HUES48 (cell line): ENCODE data around the gene ATP1A3.
A peak's percentile ranks its signal among the peaks of the same experiment; 100 is the strongest.
"Not testable (repeated sequence)": the region's sequence is repeated elsewhere in the genome, so short reads cannot be mapped to it uniquely, and the experiment has no call there.

Experiments
- H3K27ac ChIP-seq: one replicate; pipeline ENCODE4 v1.7.0; 2013; ENCODE audit warnings: low read depth, low read length, inconsistent platforms
- H3K27me3 ChIP-seq: 2 replicates; pipeline ENCODE4 v1.6.1; 2013; ENCODE audit warnings: mild to moderate bottlenecking, low read length; ENCODE audit not compliant: control insufficient read depth, insufficient read depth
- H3K36me3 ChIP-seq: 2 replicates; pipeline ENCODE4 v1.6.1; 2013; ENCODE audit warnings: low read length; ENCODE audit not compliant: control insufficient read depth, insufficient read depth
- H3K4me1 ChIP-seq: 2 replicates; pipeline ENCODE4 v1.6.1; 2013; ENCODE audit warnings: mild to moderate bottlenecking, low read length; ENCODE audit not compliant: control insufficient read depth, insufficient read depth
- H3K4me3 ChIP-seq: 2 replicates; pipeline ENCODE4 v1.5.1; 2013; ENCODE audit warnings: mild to moderate bottlenecking, low read depth, low read length
- H3K9ac ChIP-seq: 2 replicates; pipeline ENCODE4 v1.6.1; 2013; ENCODE audit warnings: mild to moderate bottlenecking, low read depth, low read length, moderate library complexity
- H3K9me3 ChIP-seq: 2 replicates; pipeline ENCODE4 v1.6.1; 2013; ENCODE audit warnings: low read length; ENCODE audit not compliant: control insufficient read depth, insufficient read depth

Gene ATP1A3

DNA sequence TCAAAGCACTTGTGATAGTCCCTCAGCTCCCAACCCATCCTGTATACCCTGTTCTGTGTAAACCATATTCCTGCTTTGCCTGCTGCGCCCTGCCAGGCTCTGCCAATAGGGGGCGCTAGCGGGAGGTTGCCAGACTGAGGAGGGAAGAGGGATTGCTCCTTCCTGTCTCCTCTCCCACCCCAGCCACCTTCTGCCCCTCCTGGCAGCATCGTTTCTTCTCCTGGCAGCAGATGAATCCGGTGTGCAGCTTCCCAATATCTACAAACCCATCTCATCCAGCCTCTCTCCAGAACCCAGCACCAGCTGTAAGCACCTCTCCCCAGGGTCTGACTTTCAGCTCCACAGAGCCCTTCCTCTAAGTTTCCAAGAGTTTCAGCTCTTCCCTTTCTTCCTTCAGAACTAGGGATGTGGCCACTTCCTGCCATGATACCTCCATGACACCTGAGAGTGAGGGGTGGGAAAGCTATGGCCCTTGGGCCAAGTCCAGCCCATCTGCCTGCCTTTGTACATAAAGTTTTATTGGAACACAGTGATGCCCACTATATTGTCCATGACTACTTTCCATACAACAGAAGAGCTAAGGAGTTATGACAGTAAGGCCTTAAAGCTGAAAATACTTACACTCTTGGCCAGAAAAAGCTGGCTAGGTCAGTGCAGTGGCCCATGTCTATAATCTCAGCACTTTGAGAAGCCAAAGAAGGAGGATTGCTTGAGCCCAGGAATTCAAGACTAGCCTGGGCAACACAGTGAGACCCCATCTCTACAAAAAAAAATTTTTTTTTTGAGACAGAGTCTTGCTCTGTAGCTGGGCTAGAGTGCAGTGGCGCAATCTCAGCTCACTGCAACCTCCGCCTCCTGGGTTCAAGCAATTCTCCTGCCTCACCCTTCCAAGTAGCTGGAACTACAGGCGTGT is 34.5 kb upstream of the ATP1A3 start:
- Histone ChIP-seq H3K9ac (no peak overlapping the region), H3K4me1 (peaks cover 15% of the 10 kb centered on the region), H3K27me3 (no peaks in the 10 kb centered on the region), H3K4me3 (peak overlapping the region; percentile 51), H3K9me3 (no peaks in the 10 kb centered on the region), H3K36me3 (peaks cover 19% of the 10 kb centered on the region), H3K27ac (no peak overlapping the region)

DNA sequence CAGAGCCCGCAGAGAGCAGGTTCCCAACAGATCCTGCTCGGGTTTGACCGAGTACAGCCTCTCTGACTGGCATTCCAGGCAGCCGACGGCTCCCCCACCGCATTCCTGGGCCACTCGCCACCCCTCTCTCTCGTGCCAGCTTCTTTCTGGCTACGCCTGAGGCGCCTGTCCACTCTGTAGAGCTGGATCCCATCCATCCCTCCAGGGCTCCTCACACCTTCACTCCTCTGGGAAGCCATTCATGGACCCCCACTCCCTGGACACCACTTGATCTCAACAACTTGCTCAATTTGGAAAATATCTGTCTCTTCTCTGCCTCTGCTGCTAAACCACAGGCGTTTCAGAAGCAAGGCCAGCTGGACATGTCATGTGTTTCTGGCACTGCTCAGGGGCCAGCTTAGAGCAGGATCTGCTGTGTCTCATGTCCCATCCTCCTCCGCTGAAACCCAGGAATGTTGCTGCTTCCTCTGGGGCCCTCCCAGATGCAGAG is 30.6 kb upstream of the ATP1A3 start:
- peaks cover 3% of the 10 kb centered on the region; the same call in 1 of the 2 replicates for H3K4me1 ChIP-seq
- H3K9me3 ChIP-seq, result no peaks in the 10 kb centered on the region
- peaks cover 34% of the 10 kb centered on the region for H3K36me3 ChIP-seq
- no peak overlapping the region for H3K27ac ChIP-seq
- no peaks in the 10 kb centered on the region for H3K27me3 ChIP-seq
- H3K4me3 ChIP-seq, result no peak overlapping the region
- no peak overlapping the region for H3K9ac ChIP-seq

DNA sequence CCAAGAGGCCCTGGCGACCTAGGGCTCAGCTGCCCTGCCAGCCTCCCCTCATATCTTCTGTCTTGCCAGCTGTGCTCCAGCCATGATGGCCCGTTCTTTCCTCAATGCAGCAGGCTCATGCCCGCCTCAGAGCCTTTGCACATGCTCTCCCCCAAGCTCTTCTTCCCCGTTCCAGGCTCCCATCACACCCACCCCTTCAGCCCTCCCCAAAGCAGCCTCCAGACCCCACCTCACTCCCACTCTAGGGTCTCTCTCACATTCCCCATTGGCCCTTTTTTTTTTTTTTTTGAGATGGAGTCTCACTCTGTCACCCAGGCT is 29.9 kb upstream of the ATP1A3 start:
- no peak overlapping the region for H3K9ac ChIP-seq
- peaks cover 3% of the 10 kb centered on the region; the same call in 1 of the 2 replicates for H3K4me1 ChIP-seq
- no peak overlapping the region for H3K4me3 ChIP-seq
- H3K27me3 ChIP-seq, result no peaks in the 10 kb centered on the region
- H3K27ac ChIP-seq, result no peak overlapping the region
- H3K36me3 ChIP-seq, result peaks cover 34% of the 10 kb centered on the region
- no peaks in the 10 kb centered on the region for H3K9me3 ChIP-seq

DNA sequence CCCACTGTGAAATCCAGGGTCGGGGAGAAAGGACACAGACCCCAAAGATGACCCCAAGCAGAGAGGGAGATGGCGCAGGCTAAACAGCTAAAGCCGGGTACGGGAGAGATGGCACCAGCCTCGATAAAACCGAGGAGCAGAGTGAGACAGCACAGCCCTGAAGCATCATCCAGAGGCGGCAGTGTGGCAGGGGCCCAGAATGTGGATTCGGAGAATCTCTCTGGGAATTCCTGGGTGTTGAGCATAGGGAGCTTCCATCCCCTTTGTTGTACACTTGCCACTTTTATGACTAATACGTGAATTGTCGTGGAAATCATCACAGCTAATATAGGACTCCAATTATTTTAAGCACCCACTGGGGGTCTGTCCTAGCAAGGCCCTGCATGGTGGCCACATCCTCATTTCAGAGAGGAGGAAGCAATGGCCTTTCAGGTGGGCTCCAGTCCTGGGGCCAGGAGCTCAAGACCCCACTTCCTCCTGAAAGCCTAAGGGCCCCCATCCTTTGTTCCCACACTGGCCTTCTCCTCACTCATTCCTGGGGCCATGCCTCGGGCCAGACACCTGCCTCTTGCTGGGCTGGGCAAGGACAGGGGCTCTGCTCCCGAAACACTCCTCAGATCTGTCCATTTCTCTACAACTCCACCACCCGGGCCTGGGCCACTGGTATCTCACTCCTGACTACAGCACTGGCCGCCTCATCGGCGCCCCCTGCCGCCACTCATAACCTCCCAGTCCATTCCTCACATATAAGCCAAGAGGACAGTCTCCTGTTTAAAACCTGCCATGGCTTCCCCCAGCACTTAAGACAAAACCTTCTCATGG is 29.3 kb upstream of the ATP1A3 start:
- no peak overlapping the region for H3K4me3 ChIP-seq
- peaks cover under 1% of the 10 kb centered on the region; the same call in 1 of the 2 replicates for H3K4me1 ChIP-seq
- no peak overlapping the region for H3K27ac ChIP-seq
- H3K36me3 ChIP-seq, result peaks cover 34% of the 10 kb centered on the region
- H3K27me3 ChIP-seq, result no peaks in the 10 kb centered on the region
- no peak overlapping the region for H3K9ac ChIP-seq
- no peaks in the 10 kb centered on the region for H3K9me3 ChIP-seq

DNA sequence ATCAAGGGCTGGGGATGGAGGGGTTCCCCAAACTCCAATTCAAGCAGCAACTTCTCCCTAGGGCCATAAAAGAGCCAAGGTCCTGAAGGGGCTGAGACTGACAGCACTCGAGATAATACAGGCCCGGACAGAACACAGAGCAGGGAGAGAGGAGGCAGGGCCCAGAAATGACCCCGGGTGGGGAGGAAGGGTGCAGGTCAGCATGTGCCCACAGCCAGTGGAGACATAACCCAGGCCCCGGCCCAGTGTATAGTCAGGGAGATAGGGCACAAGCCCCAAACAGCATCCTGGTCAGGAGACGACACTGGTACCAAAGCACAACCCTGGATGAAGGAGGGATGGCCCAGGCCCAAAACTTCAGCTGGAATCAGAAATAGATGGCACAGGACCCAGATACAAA is 28.6 kb upstream of the ATP1A3 start:
- H3K9me3 ChIP-seq, result no peaks in the 10 kb centered on the region
- H3K36me3 ChIP-seq, result peaks cover 34% of the 10 kb centered on the region
- no peak overlapping the region for H3K4me3 ChIP-seq
- H3K27ac ChIP-seq, result no peak overlapping the region
- H3K4me1 ChIP-seq, result no peaks in the 10 kb centered on the region
- no peak overlapping the region for H3K9ac ChIP-seq
- H3K27me3 ChIP-seq, result no peaks in the 10 kb centered on the region

DNA sequence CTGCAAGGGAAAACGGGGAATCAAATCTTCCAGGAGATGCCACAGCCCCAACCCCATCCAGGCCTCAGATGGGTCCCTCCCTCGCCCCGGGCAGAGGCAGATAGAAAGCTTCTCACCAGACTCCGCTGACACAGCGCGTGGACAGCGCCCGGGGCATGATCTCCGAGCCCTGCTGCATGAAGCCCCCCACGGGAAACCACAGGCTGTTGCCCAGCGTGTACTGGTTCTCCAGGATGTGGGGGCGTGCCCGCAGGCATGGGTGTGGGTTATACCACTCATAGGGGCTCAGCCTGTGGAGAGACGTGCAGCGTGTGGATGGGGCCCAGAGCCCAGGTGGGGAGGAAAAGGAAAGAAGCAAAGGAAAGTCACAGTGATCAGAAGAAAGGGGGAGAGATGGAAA is 27.2 kb upstream of the ATP1A3 start:
- H3K9ac ChIP-seq, result no peak overlapping the region
- no peak overlapping the region for H3K4me3 ChIP-seq
- H3K9me3 ChIP-seq, result no peaks in the 10 kb centered on the region
- no peak overlapping the region for H3K27ac ChIP-seq
- H3K4me1 ChIP-seq, result no peaks in the 10 kb centered on the region
- no peaks in the 10 kb centered on the region for H3K27me3 ChIP-seq
- H3K36me3 ChIP-seq, result peaks cover 32% of the 10 kb centered on the region

DNA sequence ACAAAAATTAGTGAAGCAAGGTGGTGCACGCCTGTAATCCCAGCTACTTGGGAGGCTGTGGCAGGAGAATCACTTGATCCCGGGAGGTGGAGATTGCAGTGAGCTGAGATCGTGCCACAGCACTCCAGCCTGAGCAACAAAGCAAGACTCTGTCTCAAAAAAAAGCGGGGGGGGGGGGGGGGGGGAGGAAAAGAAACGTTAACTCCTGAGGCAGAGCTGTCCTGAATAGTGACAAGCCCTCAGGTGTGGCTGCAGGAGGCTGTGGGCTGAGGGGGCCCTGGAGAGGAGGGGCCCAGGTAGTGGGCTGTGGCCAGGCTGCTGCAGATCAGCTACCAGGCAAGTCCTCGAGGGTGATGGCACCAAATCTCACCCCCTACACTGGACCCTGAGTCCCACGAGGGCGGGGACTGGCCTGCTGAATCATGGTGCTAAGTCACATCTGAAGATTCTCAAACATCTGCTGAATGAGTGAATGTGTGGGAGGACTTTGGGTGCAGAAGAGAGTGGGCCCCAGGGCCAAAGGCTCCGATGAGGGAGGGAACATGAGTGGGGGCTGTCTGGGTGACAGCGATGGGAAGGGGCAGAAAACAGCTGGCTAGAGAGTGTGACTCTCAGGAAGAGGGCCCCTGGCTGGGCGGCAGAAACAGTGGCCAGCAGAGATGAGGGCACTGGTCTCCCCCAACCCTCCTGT is 24.6 kb upstream of the ATP1A3 start:
- no peak overlapping the region for H3K4me3 ChIP-seq
- H3K27me3 ChIP-seq, result no peaks in the 10 kb centered on the region
- no peak overlapping the region for H3K27ac ChIP-seq
- H3K9me3 ChIP-seq, result no peaks in the 10 kb centered on the region
- H3K9ac ChIP-seq, result no peak overlapping the region
- no peaks in the 10 kb centered on the region for H3K4me1 ChIP-seq
- H3K36me3 ChIP-seq, result peaks cover 24% of the 10 kb centered on the region

DNA sequence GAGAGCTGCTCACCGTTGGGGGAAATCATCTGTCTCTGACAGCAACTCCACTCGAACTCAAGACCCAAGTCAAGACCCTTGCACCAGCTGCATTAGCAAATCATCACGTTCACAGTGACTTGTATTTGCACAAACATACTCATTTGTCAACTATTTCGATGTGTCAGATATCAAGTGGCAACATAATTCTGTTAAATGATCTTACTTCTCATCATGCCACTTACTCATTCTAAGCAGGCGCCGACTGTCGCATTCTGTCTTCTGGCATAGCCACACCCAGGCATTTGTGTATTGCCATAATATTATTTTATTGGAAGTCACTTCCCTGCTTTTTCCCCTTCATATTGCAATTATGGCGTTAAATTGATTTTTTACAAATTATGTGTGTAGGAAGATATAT is 23.0 kb upstream of the ATP1A3 start:
- no peak overlapping the region for H3K4me3 ChIP-seq
- H3K9me3 ChIP-seq, result no peaks in the 10 kb centered on the region
- H3K27me3 ChIP-seq, result no peaks in the 10 kb centered on the region
- H3K9ac ChIP-seq, result no peak overlapping the region
- H3K36me3 ChIP-seq, result peaks cover 16% of the 10 kb centered on the region
- no peak overlapping the region for H3K27ac ChIP-seq
- no peaks in the 10 kb centered on the region for H3K4me1 ChIP-seq

DNA sequence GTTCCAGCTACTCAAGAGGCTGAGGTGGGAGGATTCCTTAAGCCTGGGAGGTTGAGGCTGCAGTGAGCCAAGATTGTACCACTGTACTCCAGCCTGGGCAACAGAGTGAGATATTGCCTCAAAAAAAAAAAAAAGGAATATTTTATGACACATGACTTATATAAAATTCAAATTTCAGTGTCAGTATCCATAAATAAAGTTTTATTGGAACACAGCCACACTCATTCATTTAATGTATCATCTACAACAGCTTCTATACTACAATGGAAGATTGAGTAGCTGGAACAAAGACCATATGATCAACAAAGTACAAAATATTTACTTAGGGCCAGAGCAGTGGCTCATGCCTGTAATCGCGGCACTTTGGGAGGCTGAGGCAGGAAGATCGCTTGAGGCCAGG is 18.7 kb upstream of the ATP1A3 start:
- not testable (repeated sequence) for H3K27me3 ChIP-seq, H3K4me1 ChIP-seq, H3K36me3 ChIP-seq, H3K9me3 ChIP-seq, H3K4me3 ChIP-seq, H3K27ac ChIP-seq, H3K9ac ChIP-seq

DNA sequence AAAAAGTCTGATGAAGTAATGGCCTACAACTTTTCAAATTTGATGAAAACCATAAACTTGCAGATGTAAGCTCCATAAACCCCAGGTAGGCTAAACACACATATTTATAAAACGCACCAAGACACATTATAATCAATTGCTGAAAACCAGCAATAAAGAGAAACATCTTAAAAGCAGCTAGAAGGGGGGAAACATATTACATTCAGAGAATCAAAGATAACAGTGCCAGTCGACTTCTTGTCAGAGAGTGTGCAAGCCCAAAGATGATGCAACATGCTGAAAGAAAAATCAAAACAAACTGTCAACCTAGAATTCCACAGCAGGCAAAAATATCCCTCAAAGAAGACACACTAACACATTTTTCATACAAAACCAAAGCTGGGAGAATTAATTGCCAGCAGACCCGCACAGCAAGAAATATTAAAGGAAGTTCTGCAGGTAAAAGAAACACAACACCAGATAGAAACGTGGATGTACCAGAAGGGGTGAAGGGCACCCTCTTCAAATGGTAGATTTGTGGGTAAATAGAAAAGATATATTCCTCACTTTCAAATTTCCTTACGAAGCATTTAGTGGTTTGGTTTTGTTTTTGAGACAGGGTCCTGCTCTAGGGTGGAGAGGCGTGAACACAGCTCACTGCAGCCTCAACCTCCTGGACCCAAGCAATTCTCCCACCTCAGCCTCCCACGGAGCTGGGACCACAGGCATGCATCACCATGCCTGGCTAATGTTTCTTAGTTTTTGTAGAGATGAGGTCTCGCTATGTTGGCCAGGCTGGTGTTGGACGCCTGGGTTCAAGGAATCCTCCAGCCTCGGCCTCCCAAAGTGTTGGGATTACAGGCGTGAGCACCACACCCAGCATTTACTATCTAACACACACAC is 16.5 kb upstream of the ATP1A3 start:
- H3K9ac ChIP-seq, result no peak overlapping the region
- no peaks in the 10 kb centered on the region for H3K9me3 ChIP-seq
- H3K4me3 ChIP-seq, result no peak overlapping the region
- no peak overlapping the region for H3K27ac ChIP-seq
- H3K36me3 ChIP-seq, result 0 out of 2 replicates have a peak, but pooled peaks cover 11% of the 10 kb centered on the region
- H3K27me3 ChIP-seq, result no peaks in the 10 kb centered on the region
- no peaks in the 10 kb centered on the region for H3K4me1 ChIP-seq
